ENCODE measurements around the gene HIBCH. TPM values are rescaled to one million over a fixed set of nuclear protein-coding genes. Genes with fewer than 3 reads are reported as not detected.

The HIBCH gene
- 8.8 and 15.6 TPM in 2 replicates for total RNA-seq (2012; rRNA removed)
- polyA plus RNA-seq (2012; rRNA removed): 8.3 and 11.9 TPM in 2 replicates
- 1.2 and 1.7 TPM in 2 replicates for polyA plus RNA-seq (2012; cell fraction: cytosol; rRNA removed)
- 1.0 and 10.0 TPM in 2 replicates for polyA plus RNA-seq (2012; cell fraction: nucleus; rRNA removed; ENCODE audit: low replicate concordance)
- Bru-seq, nascent RNA: percentile 81 among the genes with signal in this experiment
- percentile 83 among the genes with signal in this experiment for BruChase-seq, experiment 1, labeled RNA remaining after a 6-hour chase
- BruChase-seq, experiment 2, labeled RNA remaining after a 2-hour chase: percentile 87 among the genes with signal in this experiment
- long read RNA-seq, transcript HIBCH-201 (14 exons, 1,939 nt): major isoform, 33 of 54 reads
- long read RNA-seq, transcript HIBCH-202 (13 exons, 2,463 nt): minor isoform, 7 of 54 reads
- long read RNA-seq, partial matches to known transcripts: 3 of 54 reads
- long read RNA-seq, other reads (novel, unspliced or antisense): 11 of 54 reads

DNA sequence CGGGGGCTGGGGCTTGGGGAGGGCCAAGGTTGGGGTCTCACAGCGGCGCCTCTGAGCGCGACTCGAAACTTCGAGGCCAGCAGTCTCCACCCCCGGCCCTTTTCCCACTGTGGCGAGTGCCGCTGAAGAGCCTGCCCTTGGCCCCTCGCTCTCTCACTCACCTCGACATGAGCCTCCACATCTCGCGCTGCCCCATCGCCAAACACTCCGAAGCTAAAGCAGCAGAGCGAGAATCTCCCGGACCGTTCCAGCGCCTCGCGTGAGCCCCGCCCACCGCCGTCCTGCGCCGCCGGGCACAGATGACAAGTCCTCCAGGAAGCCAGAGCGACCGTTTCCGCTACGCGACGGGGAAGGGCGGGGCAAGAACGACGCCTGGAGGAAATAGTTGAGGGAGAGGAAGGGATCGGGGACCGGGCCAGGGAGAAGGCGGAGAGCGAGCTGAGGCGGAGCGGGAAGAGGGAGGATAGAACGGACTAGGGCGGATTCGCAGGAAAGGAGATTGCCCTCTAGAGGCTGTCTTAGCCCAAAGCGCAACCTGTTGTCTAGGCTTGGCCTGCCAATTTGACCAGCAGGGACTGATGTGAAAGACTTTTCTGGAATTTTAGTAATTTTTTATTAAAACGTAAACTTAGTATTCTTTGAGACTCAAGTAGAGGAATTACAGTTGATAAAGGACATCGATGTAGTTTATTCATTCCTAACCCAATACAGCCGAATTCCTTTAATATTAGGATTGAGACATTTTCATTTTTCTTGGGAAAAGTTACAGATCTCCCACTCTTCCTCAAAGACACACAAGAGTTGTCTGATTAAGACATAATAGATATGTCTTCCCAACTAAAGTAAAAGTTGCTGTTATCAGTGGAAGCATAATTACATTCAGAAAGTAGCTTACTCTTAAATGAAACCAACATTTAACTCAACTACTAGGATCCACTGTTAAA, at the start of gene HIBCH:
Gene HIBCH (minus strand): TSS at position 272 of the 944 bp plus-strand sequence. CDS start 76 bp downstream, at position 196.
- intact Hi-C loops (cut with micrococcal nuclease): loop anchor here (10.0 kb wide), 1 partner anchor 535 kb away; the partner anchor contains the start of genes ORMDL1 and PMS1
- no TSS peak for BruUV-seq (replicated peaks)
- TF ChIP-seq ELK1 (IDR thresholded peaks at IDR 0.05; ENCODE audit: borderline replicate concordance, low read depth, low read length) (no peak), POLR2A (IDR thresholded peaks at IDR 0.05; ENCODE audit: low read depth, low read length) (no peak), CHD1 (IDR thresholded peaks at IDR 0.05; ENCODE audit: low read depth, low read length) (no peak; the same call in 1 of the 2 replicates), CEBPB (IDR thresholded peaks at IDR 0.05; ENCODE audit: low read depth, low read length) (no peak), RCOR1 (IDR thresholded peaks at IDR 0.05; ENCODE audit: insufficient replicate concordance, low read length) (peak; percentile 80), USF2 (IDR thresholded peaks at IDR 0.05; ENCODE audit: low read depth, low read length) (no peak), RAD21 (IDR thresholded peaks at IDR 0.05; ENCODE audit: low read length) (peak; percentile 46), RFX5 (IDR thresholded peaks at IDR 0.05; ENCODE audit: low read depth, low read length) (0 out of 2 replicates have a peak, but pooled peaks have one; percentile 3), MAZ (IDR thresholded peaks at IDR 0.05; ENCODE audit: borderline replicate concordance, low read depth, low read length) (peak; percentile 88; the same call in 1 of the 2 replicates), MXI1 (IDR thresholded peaks at IDR 0.05; ENCODE audit: borderline replicate concordance, low read depth, low read length) (peak; percentile 74; the same call in 1 of the 2 replicates), NFE2L2 (IDR thresholded peaks at IDR 0.05; ENCODE audit: low read depth, low read length) (no peak), BHLHE40 (IDR thresholded peaks at IDR 0.05; ENCODE audit: low read depth, low read length) (peak; percentile 45; the same call in 1 of the 2 replicates)

More for the DNA sequence above, at the start of gene HIBCH:
- Histone ChIP-seq H3K4me2 (ENCODE audit: low read depth, low read length) (peak within 1 kb of the TSS; percentile 93), H3K56ac (ENCODE audit: extremely low read depth, insufficient read depth, low read length) (peak within 1 kb of the TSS; percentile 33; the same call in 1 of the 2 replicates), H4K91ac (ENCODE audit: insufficient read depth, low read depth, low read length) (peak within 1 kb of the TSS; percentile 15; the same call in 1 of the 2 replicates), H4K8ac (ENCODE audit: low read depth in 2 of 2, low read length in 2 of 2) (peak within 1 kb of the TSS; percentile 74 to 84), H3K27ac (ENCODE audit: insufficient read depth, low read length) (peak within 1 kb of the TSS; percentile 38), H2BK120ac (ENCODE audit: low read depth, low read length) (peak within 1 kb of the TSS; percentile 22; the same call in 1 of the 2 replicates), H2BK20ac (ENCODE audit: low read depth, low read length) (no peak within 1 kb of the TSS), H3K79me1 (ENCODE audit: low read depth in 1 of 2, low read length in 2 of 2) (peaks cover 13 to 40% of the 10 kb centered on the region in 2 experiments), H2AK9ac (replicated peaks; ENCODE audit: low read depth, low read length, poor library complexity) (peak within 1 kb of the TSS; percentile 45), H3K4ac (ENCODE audit: low read depth, low read length) (peak within 1 kb of the TSS; percentile 44), H2AK5ac (ENCODE audit: low read depth, low read length) (peak within 1 kb of the TSS; percentile 11; the same call in 1 of the 2 replicates), H3K23ac (ENCODE audit: low read depth, low read length) (peak within 1 kb of the TSS; percentile 79), H4K5ac (ENCODE audit: low read depth, low read length) (peak within 1 kb of the TSS; percentile 93; the same call in 1 of the 2 replicates), H3K36me3 (ENCODE audit: control insufficient read depth, insufficient read depth, low read length) (no peaks in the 10 kb centered on the region), H2BK5ac (ENCODE audit: low read depth, low read length, poor library complexity, severe bottlenecking) (peak within 1 kb of the TSS; percentile 27), H3K4me1 (ENCODE audit: control insufficient read depth, insufficient read depth, low read length) (peaks cover 5% of the 10 kb centered on the region), H3K9me1 (ENCODE audit: insufficient read depth, low read length) (no peaks in the 10 kb centered on the region), H2BK15ac (ENCODE audit: low read depth, low read length) (no peak within 1 kb of the TSS), H3K9me3 (ENCODE audit: control insufficient read depth, insufficient read depth, low read length) (no peaks in the 10 kb centered on the region), H3K14ac (replicated peaks; ENCODE audit: low read depth, low read length) (peak within 1 kb of the TSS; percentile 67), H3K9ac (ENCODE audit: low read depth, low read length) (peak within 1 kb of the TSS; percentile 49), H3K27me3 (ENCODE audit: control insufficient read depth, insufficient read depth, low read length) (no peaks in the 10 kb centered on the region), H3K18ac (ENCODE audit: low read depth, low read length) (no peak within 1 kb of the TSS), H4K20me1 (ENCODE audit: insufficient read depth, low read length) (no peaks in the 10 kb centered on the region), H3K4me3 (ENCODE audit: insufficient read depth, low read depth, low read length) (peak within 1 kb of the TSS; percentile 62), H2AFZ (replicated peaks; ENCODE audit: low read length, poor library complexity) (peak within 1 kb of the TSS; percentile 94)
- dilution Hi-C loops (cut with HindIII; ENCODE audit: low sequenced_read_pairs, unreplicated experiment): no loop called here
- ATAC-seq (ENCODE audit: low read depth) (peak; percentile 97), DNase-seq (peak; percentile 98)
- ChIA-PET POLR2A (ENCODE audit: unreplicated experiment) (interaction anchor here (1.2 kb wide), 1 partner anchor 17 kb away, joined by 5 read pairs; no protein-coding TSS in a partner anchor), CTCF (interaction anchor here (0.5 to 2.2 kb wide), 9 partner anchors 9 to 489 kb away, joined by 3 to 9 read pairs (median 3); partner anchors contain the start of gene INPP1)
- 0% methylated on average over 21 of the region's 50 CpGs; no CpG with 5 or more reads in 1 of the 2 experiments for WGBS, 2 experiments (ENCODE audit: extremely low coverage in 2 of 2, insufficient read length in 1 of 2)
- in situ Hi-C loops (cut with MboI; ENCODE audit: low sequenced_read_pairs): no loop called here
